ENCODE data around the gene ATF6. TPM values are rescaled to one million over a fixed set of nuclear protein-coding genes. Genes with fewer than 3 reads are reported as not detected.

The ATF6 gene
- total and polyA plus RNA-seq, 9 of the 15 experiments (the other 6 are each of a cell fraction or from before 2014, with no cell fraction given): 11.7 to 32.4 (median 20.4) TPM

DNA sequence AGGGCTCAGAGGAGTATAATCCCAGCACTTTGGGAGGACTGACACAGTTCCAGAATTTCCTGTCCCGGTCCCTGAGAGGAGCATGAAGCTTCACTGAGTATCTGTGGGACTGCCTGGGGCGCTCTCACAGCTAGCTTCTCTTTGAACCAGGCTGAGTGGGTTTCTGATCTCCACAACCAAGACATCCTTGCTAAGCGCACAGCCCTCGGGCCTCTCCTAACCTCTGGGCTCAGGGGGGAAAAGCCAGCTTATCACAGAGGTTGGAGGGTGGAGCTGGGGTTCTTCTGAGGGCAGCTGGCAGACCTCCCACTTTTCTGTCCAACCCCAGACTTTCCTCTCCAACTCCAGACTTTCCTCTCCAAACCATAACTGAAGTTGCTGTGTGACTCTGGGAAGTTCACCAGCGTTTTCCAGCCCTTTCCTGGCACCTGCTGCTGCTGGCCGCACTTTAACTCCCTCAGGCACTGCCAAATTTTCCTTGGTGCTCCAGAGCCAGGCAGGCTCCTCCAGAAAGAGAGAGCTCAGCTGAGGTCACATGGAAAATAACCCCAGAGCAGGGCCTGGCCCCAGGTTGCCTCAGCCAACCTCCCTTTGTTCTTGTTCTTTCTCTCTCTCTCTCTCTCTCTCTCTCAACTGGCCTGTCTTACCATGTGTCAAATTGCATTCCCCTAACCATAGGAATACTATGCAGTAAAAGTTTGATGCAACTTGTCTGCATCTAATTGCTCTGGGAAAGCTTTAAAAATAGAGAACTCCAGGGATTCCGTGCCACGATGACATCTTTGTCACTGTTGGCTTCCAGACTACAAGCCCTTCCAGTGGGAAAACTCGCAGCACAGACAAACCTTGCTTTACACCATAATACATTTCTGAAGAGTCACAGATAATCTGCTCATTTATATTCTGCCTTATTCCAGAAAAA lies 208.1 kb downstream of the ATF6 start (continued):
- TF ChIP-seq NCOA2 (IDR thresholded peaks at IDR 0.05; ENCODE audit: partially characterized antibody in 2 of 2) (no peak), FOXJ2 (tag; IDR thresholded peaks at IDR 0.05) (no peak), L3MBTL2 (IDR thresholded peaks at IDR 0.05) (no peak), ZFX (CRISPR knock-in tag; IDR thresholded peaks at IDR 0.05) (no peak), PCBP2 (IDR thresholded peaks at IDR 0.05; ENCODE audit: low read depth, low read length, poor library complexity, severe bottlenecking) (no peak), ETV6 (IDR thresholded peaks at IDR 0.05; ENCODE audit: borderline replicate concordance in 1 of 2, low read depth in 2 of 2, low read length in 1 of 2) (no peak), ETV6 (CRISPR knock-in tag; IDR thresholded peaks at IDR 0.05; ENCODE audit: borderline replicate concordance) (no peak), SIX5 (IDR thresholded peaks at IDR 0.05; ENCODE audit: borderline replicate concordance in 1 of 2, insufficient read depth in 1 of 2, low read depth in 1 of 2, low read length in 2 of 2) (no peak), BCL6 (CRISPR knock-in tag; IDR thresholded peaks at IDR 0.05) (no peak)
